Measurements from ENCODE around the gene APOC4.
"Not testable (repeated sequence)": the region's sequence is repeated elsewhere in the genome, so short reads cannot be mapped to it uniquely, and the experiment has no call there.

The APOC4 gene

DNA sequence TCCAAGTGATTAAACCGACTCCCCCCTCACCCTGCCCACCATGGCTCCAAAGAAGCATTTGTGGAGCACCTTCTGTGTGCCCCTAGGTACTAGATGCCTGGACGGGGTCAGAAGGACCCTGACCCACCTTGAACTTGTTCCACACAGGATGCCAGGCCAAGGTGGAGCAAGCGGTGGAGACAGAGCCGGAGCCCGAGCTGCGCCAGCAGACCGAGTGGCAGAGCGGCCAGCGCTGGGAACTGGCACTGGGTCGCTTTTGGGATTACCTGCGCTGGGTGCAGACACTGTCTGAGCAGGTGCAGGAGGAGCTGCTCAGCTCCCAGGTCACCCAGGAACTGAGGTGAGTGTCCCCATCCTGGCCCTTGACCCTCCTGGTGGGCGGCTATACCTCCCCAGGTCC is 34.4 kb upstream of the APOC4 start:
- Mint-ChIP-seq H3K36me3 (ENCODE audit: low read depth) (peaks cover 3% of the 10 kb centered on the region), H3K27me3 (ENCODE audit: low read depth) (peaks cover 8% of the 10 kb centered on the region), H3K4me1 (peaks cover 32% of the 10 kb centered on the region), H3K27ac (peak overlapping the region; percentile 35 to 70 (median 43)), H3K9me3 (no peaks in the 10 kb centered on the region), H3K4me3 (no peak overlapping the region)
- no peak for TF ChIP-seq CTCF (IDR thresholded peaks at IDR 0.05; ENCODE audit: unreplicated experiment in 3 of 3)

DNA sequence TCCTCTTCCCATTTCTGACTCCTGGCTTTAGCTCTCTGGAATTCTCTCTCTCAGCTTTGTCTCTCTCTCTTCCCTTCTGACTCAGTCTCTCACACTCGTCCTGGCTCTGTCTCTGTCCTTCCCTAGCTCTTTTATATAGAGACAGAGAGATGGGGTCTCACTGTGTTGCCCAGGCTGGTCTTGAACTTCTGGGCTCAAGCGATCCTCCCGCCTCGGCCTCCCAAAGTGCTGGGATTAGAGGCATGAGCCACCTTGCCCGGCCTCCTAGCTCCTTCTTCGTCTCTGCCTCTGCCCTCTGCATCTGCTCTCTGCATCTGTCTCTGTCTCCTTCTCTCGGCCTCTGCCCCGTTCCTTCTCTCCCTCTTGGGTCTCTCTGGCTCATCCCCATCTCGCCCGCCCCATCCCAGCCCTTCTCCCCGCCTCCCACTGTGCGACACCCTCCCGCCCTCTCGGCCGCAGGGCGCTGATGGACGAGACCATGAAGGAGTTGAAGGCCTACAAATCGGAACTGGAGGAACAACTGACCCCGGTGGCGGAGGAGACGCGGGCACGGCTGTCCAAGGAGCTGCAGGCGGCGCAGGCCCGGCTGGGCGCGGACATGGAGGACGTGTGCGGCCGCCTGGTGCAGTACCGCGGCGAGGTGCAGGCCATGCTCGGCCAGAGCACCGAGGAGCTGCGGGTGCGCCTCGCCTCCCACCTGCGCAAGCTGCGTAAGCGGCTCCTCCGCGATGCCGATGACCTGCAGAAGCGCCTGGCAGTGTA is 33.8 kb upstream of the APOC4 start:
- Mint-ChIP-seq H3K36me3 (ENCODE audit: low read depth) (peaks cover 3% of the 10 kb centered on the region), H3K27ac (peak overlapping the region; percentile 35 to 70 (median 43)), H3K4me3 (peak overlapping the region; percentile 25 to 71 (median 50)), H3K27me3 (ENCODE audit: low read depth) (peaks cover 8% of the 10 kb centered on the region), H3K9me3 (no peaks in the 10 kb centered on the region), H3K4me1 (peaks cover 37% of the 10 kb centered on the region)
- no peak for TF ChIP-seq CTCF (IDR thresholded peaks at IDR 0.05; ENCODE audit: unreplicated experiment in 3 of 3)

DNA sequence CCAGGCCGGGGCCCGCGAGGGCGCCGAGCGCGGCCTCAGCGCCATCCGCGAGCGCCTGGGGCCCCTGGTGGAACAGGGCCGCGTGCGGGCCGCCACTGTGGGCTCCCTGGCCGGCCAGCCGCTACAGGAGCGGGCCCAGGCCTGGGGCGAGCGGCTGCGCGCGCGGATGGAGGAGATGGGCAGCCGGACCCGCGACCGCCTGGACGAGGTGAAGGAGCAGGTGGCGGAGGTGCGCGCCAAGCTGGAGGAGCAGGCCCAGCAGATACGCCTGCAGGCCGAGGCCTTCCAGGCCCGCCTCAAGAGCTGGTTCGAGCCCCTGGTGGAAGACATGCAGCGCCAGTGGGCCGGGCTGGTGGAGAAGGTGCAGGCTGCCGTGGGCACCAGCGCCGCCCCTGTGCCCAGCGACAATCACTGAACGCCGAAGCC is 33.2 kb upstream of the APOC4 start:
- H3K4me3 Mint-ChIP-seq, result no peak overlapping the region
- H3K36me3 Mint-ChIP-seq (ENCODE audit: low read depth), result no peaks in the 10 kb centered on the region
- peaks cover 8% of the 10 kb centered on the region for H3K27me3 Mint-ChIP-seq (ENCODE audit: low read depth)
- no peaks in the 10 kb centered on the region for H3K9me3 Mint-ChIP-seq
- peaks cover 43% of the 10 kb centered on the region for H3K4me1 Mint-ChIP-seq
- no peak overlapping the region for H3K27ac Mint-ChIP-seq
- no peak for TF ChIP-seq CTCF (IDR thresholded peaks at IDR 0.05; ENCODE audit: unreplicated experiment in 3 of 3)

DNA sequence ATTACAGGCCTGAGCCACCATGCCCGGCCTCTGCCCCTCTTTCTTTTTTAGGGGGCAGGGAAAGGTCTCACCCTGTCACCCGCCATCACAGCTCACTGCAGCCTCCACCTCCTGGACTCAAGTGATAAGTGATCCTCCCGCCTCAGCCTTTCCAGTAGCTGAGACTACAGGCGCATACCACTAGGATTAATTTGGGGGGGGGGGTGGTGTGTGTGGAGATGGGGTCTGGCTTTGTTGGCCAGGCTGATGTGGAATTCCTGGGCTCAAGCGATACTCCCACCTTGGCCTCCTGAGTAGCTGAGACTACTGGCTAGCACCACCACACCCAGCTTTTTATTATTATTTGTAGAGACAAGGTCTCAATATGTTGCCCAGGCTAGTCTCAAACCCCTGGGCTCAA is 32.3 kb upstream of the APOC4 start:
- Mint-ChIP-seq H3K27me3 (ENCODE audit: low read depth) (peaks cover 14% of the 10 kb centered on the region), H3K36me3 (ENCODE audit: low read depth) (no peaks in the 10 kb centered on the region), H3K4me3 (peak overlapping the region in 1 of 3 experiments; percentile 25), H3K4me1 (peaks cover 52% of the 10 kb centered on the region), H3K27ac (peak overlapping the region; percentile 87 to 98 (median 98)), H3K9me3 (no peaks in the 10 kb centered on the region)
- TF ChIP-seq CTCF (IDR thresholded peaks at IDR 0.05; ENCODE audit: unreplicated experiment in 3 of 3), result no peak

- not testable (repeated sequence) for H3K4me3 Mint-ChIP-seq; H3K9me3 Mint-ChIP-seq; H3K36me3 Mint-ChIP-seq (ENCODE audit: low read depth)
- Mint-ChIP-seq H3K4me1 (peaks cover 49% of the 10 kb centered on the region), H3K27ac (peak overlapping the region in 2 of 3 experiments; percentile 98), H3K27me3 (ENCODE audit: low read depth) (peaks cover 13% of the 10 kb centered on the region)
Measured at GRCh38 chr19:44911896-44912295, 30.1 kb upstream of the APOC4 start.

DNA sequence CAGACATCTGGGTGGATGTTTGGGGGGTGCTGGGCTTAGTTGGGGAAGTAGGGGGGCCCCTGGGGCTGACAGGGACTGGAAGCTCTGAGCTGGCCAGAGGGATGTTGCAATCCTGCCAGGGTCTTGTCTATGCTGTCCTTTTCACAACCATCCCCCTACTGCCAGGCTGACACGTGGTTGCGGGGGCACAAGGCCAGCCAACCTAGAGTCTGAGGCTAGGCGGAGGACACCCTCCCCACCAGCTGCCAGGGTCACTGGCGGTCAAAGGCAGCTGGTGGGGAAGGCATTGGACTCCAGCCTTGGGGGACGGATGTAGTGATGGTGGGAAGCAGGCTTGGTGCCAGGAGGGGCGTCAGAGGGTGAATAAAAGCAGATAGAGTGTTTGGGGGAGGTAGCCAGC is 29.2 kb upstream of the APOC4 start:
- Mint-ChIP-seq H3K9me3 (no peaks in the 10 kb centered on the region), H3K27me3 (ENCODE audit: low read depth) (peaks cover 12% of the 10 kb centered on the region), H3K27ac (peak overlapping the region in 2 of 3 experiments; percentile 76 to 98), H3K4me3 (peak overlapping the region; percentile 50 to 55 (median 50)), H3K4me1 (peaks cover 47% of the 10 kb centered on the region), H3K36me3 (ENCODE audit: low read depth) (no peaks in the 10 kb centered on the region)
- no peak for TF ChIP-seq CTCF (IDR thresholded peaks at IDR 0.05; ENCODE audit: unreplicated experiment in 3 of 3)

GRCh38 chr19:44913512-44914432 is 28.3 kb upstream of the APOC4 start:
- H3K27ac Mint-ChIP-seq, result peak overlapping the region; percentile 76 to 98 (median 93)
- not testable (repeated sequence) for H3K9me3 Mint-ChIP-seq; H3K36me3 Mint-ChIP-seq (ENCODE audit: low read depth)
- peaks cover 44% of the 10 kb centered on the region for H3K4me1 Mint-ChIP-seq
- peaks cover 12% of the 10 kb centered on the region for H3K27me3 Mint-ChIP-seq (ENCODE audit: low read depth)
- peak overlapping the region; percentile 92 to 99 (median 95) for H3K4me3 Mint-ChIP-seq

- not testable (repeated sequence) for H3K36me3 Mint-ChIP-seq (ENCODE audit: low read depth); H3K9me3 Mint-ChIP-seq
- peaks cover 12% of the 10 kb centered on the region for H3K27me3 Mint-ChIP-seq (ENCODE audit: low read depth)
- H3K4me3 Mint-ChIP-seq, result peak within 1 kb of the TSS; percentile 92 to 99 (median 95)
- peaks cover 44% of the 10 kb centered on the region for H3K4me1 Mint-ChIP-seq
- peak within 1 kb of the TSS; percentile 93 to 98 (median 97) for H3K27ac Mint-ChIP-seq
Measured at GRCh38 chr19:44914433-44915206, 27.4 kb upstream of the APOC4 start, which contains the start of gene APOC1. Gene APOC1, plus strand, starts transcription at chr19:44914608. Its CDS starts 284 bp downstream, at chr19:44914892.

Measured in nephron (organoid).